Stimulated activated naive CD8-positive, alpha-beta T cell treated with anti-CD3 and anti-CD28 coated beads, Interleukin-15, amount 100 ng/mL, for 72 hours (primary cell): ENCODE data around the gene KDM4B.

Experiments
- ATAC-seq: fragments of 150-1000 bp; cut with Tn5 transposase; 2 replicates; pipeline ENCODE4 v1.10.0; 2021; ENCODE audit warnings: mild to moderate bottlenecking, moderate library complexity
- DNase-seq, 2 donors: peaks; one replicate each; pipeline ENCODE4 v3.0.0; 2021 to 2022
- H3K27ac Mint-ChIP-seq, 2 donors: one replicate each; pipeline ENCODE4 v1.8.0; 2022; ENCODE audit warnings: mild to moderate bottlenecking in 2 of 2, mixed read lengths in 2 of 2, moderate library complexity in 2 of 2
- H3K27me3 Mint-ChIP-seq: one replicate; pipeline ENCODE4 v1.8.0; 2022; ENCODE audit warnings: mixed read lengths
- H3K4me1 Mint-ChIP-seq: one replicate; pipeline ENCODE4 v1.8.0; 2022; ENCODE audit warnings: mild to moderate bottlenecking, mixed read lengths
- H3K4me3 Mint-ChIP-seq, 2 donors: one replicate each; pipeline ENCODE4 v1.8.0; 2022; ENCODE audit warnings: mild to moderate bottlenecking in 2 of 2, mixed read lengths in 2 of 2, moderate library complexity in 1 of 2
- H3K9me3 Mint-ChIP-seq, 2 donors: one replicate each; pipeline ENCODE4 v1.8.0; 2022; ENCODE audit warnings: mixed read lengths in 2 of 2

Gene KDM4B

DNA sequence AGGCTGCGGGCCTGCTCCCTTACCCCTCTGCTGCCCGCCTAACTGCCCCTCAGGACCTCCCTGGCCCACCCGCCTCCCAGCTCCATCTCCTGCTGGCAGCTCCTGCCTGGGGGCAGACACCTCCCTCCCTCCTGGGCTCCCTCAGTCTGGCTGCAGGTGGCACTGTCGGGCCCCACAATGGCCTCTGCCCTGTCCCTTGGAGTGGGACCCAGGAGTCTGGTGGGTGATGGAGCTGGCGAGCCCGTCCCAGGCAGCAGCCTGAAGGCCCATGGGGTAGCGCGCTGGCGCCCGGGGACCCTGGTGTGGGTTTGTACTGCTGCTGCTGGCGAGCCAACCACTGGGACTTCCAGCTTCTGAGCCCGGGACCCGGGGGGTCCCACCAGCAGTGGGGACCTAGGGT, 83.6 kb downstream of the KDM4B start:
- no peak overlapping the region for H3K27ac Mint-ChIP-seq
- H3K4me3 Mint-ChIP-seq, result no peak overlapping the region
- H3K4me1 Mint-ChIP-seq, result peaks cover 7% of the 10 kb centered on the region
- no peaks in the 10 kb centered on the region for H3K9me3 Mint-ChIP-seq
- ATAC-seq (no peak), DNase-seq (no peak)
- no peaks in the 10 kb centered on the region for H3K27me3 Mint-ChIP-seq

DNA sequence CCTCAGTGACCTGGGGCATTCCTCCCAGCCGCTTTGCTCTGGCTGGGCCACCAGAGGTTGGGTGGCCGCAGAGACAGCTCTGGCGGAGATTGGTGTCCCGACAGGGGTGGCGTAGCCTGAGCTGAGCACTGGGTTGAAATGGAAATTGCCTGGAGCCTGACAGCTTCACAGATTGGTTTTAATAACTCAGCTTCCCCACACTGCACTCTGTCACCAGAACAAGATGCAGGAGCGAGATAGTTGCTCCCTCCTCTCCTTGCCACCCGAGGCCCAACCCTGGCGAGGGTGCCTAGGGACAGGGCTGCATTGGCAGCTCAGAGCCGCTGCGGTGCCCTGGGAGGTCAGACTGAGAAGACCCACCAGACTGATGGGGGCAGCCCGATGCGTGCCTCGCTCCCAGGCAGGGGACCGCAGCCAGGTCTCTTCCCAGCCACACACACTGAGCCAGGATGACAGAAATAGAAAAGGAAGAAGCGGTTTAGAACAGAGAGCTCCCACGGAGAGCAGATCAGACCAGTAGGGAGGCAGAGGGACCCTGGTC, 84.1 kb downstream of the KDM4B start:
- Mint-ChIP-seq H3K27ac (peak overlapping the region in 1 of 2 donors; percentile 89), H3K9me3 (no peaks in the 10 kb centered on the region), H3K27me3 (no peaks in the 10 kb centered on the region), H3K4me3 (no peak overlapping the region), H3K4me1 (peaks cover 6% of the 10 kb centered on the region)
- ATAC-seq (no peak), DNase-seq (no peak)

DNA sequence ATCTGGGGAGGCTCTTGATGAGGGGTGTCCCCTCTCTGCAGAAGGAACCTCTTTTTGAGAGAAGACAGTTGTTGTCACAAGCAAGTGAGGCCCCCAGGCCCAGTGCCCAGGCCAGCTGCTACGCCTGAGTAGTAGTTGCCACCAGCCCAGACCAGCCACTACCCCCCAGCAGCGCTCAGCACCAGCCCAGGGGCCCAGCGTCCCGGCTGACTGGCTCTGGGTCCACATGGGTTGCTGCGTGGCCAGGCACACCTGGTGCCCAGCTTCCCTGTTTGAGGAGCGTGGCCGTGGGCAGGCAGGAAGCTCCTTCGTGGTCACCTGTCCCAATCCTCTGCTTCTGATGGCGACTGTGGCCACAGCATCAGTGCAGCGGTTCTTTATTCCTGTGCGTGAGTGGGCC, 84.7 kb downstream of the KDM4B start:
- peak overlapping the region in 1 of 2 donors; percentile 27 for H3K27ac Mint-ChIP-seq
- DNase-seq (no peak), ATAC-seq (no peak)
- no peak overlapping the region for H3K4me3 Mint-ChIP-seq
- H3K27me3 Mint-ChIP-seq, result no peaks in the 10 kb centered on the region
- no peaks in the 10 kb centered on the region for H3K4me1 Mint-ChIP-seq
- no peaks in the 10 kb centered on the region for H3K9me3 Mint-ChIP-seq

DNA sequence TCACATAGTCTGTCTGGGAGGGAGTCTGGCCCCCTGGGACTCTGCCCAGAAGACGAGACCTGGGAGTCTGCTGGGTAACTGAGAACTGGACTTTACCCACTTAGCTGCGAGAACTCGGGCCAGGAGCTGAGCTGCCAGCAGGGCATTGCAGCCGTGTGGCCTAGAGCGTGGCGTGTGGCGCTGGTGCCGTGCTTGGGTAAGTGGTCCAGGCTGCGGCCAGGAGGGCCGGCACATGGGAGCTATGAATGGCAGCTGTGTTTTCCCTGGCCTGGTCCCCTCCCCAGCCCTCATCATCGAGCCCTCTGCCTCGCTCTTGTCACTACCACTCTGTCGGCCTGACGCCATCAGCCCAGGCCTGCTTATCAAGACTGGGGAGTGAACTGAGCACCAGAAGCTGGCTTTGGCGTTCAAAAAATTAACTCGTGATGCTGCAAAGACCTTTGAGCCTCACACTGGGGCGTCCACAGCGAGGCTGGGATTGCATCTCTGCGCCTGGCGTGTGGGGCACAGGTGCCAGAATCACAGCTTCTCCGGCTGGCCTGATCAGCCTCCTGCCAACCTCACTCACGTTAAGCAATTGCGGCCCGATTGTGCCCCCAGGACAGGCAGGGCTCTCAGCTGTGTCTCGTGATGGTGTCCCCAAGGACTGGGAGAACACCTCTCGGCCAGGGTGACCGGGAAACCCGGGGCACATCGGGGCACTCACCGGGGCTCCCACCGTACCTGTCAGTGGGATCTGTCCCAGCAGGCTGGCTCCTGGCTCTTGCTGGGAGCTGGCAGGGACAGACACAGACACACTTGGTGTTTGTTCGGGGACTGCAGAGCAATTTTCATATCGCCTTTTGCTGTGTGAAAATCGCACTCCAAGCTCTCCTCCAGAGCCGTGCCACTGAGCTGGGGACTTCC, 85.9 kb downstream of the KDM4B start:
- Mint-ChIP-seq H3K9me3 (no peaks in the 10 kb centered on the region), H3K4me1 (no peaks in the 10 kb centered on the region), H3K27me3 (no peaks in the 10 kb centered on the region), H3K4me3 (no peak overlapping the region), H3K27ac (peak overlapping the region in 1 of 2 donors; percentile 4)
- ATAC-seq (no peak), DNase-seq (no peak)

DNA sequence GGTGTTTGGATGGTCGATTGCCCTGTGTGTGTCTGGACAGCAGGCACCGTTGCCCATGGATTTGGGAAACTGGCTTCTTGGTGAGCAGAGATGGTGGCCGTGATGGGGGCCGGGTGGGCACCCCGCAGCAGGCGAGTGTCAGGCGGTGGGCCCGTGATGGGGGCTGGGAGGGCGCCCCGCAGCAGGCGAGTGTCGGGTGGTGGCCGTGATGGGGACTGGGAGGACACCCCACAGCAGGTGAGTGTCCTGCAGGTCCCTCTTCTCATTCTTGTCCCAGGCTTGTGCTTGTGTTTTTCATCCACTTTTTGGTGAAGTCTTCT, 86.5 kb downstream of the KDM4B start:
- ATAC-seq (no peak), DNase-seq (no peak)
- Mint-ChIP-seq H3K27ac (no peak overlapping the region), H3K27me3 (no peaks in the 10 kb centered on the region), H3K4me1 (no peaks in the 10 kb centered on the region), H3K9me3 (no peaks in the 10 kb centered on the region), H3K4me3 (no peak overlapping the region)

DNA sequence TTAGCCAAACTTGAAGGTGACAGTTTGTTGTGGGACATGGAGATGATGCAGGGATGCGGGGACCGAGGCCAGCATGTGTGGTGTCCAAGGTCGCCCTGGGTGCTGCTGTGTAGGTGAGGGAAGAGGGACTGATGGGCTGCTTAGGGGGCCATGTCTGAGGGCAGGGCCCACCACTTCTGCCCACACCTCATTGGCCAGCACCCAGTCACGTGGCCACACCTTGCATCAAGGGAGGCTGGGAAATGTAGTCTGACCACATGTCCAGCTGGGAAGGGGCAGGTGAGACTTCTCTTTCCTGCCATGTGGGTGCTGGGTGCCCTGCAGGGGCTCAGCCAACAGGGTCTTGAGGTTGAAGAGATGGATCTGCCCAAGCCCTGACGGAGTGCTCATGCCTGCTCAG, 88.9 kb downstream of the KDM4B start:
- no peak overlapping the region for H3K27ac Mint-ChIP-seq
- H3K4me3 Mint-ChIP-seq, result no peak overlapping the region
- no peaks in the 10 kb centered on the region for H3K27me3 Mint-ChIP-seq
- DNase-seq (no peak), ATAC-seq (no peak)
- H3K4me1 Mint-ChIP-seq, result no peaks in the 10 kb centered on the region
- H3K9me3 Mint-ChIP-seq, result peaks cover 10 to 19% of the 10 kb centered on the region in 2 donors

DNA sequence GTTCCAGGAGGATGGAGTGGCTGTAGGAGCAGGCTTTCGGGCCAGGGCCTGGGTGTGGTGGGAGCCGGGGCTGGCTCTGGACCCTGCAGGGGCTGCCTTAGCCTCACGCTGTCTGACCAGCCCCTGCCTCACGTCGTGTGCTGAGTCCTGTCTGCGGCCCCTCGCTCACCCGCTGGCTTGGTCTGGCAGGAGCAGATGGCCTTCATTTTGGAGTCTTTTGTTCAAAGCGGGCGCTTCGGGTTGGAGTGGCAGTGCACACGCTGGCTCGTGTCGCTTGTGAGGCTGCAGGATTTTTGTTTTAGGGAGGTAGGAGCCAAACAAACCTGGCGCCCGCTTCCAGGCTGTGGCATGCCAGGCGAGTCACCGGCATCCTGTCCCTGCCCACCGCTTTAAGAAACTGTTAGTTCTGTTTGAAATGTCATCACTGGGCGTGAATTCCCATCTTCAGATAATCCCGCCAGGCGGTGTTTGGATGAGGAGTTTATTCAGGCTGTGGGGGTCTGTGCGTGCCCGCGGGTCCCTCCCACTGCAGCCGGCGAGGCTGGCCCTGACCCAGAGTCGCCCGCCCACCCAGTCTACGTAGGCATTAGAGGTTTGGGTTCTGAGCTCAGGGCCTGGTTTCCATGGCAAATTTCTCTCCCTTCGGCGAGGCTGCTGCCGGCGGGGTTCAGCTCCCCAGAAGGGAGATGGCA, 89.8 kb downstream of the KDM4B start:
- no peak for ATAC-seq

DNA sequence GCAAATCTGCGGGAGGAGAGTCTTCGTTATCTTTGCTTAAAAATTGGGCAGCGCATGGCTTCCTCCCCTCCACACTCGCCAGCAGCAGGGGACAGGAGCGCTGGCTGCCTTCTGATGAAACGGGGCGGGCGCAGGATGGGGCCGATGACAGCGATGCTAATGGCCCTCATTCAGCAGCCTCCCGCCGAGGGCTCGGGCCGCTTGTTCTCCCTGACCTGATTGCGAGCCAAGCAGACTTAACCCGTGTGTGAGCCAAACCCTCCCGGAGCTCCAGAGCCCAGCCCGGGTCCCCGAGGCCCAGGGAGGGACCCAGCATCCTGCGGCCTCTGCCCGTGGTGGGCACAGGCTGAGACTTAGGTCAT, 90.3 kb downstream of the KDM4B start:
- H3K4me1 Mint-ChIP-seq, result no peaks in the 10 kb centered on the region
- DNase-seq (no peak), ATAC-seq (no peak)
- peaks cover 10 to 23% of the 10 kb centered on the region in 2 donors for H3K9me3 Mint-ChIP-seq
- H3K27me3 Mint-ChIP-seq, result no peaks in the 10 kb centered on the region
- no peak overlapping the region for H3K4me3 Mint-ChIP-seq
- no peak overlapping the region for H3K27ac Mint-ChIP-seq

More for the DNA sequence above, 89.8 kb downstream of the KDM4B start:
- no peak overlapping the region for H3K27ac Mint-ChIP-seq
- H3K9me3 Mint-ChIP-seq, result peaks cover 10 to 23% of the 10 kb centered on the region in 2 donors
- no peak for DNase-seq
- H3K27me3 Mint-ChIP-seq, result no peaks in the 10 kb centered on the region
- H3K4me1 Mint-ChIP-seq, result no peaks in the 10 kb centered on the region
- H3K4me3 Mint-ChIP-seq, result no peak overlapping the region

DNA sequence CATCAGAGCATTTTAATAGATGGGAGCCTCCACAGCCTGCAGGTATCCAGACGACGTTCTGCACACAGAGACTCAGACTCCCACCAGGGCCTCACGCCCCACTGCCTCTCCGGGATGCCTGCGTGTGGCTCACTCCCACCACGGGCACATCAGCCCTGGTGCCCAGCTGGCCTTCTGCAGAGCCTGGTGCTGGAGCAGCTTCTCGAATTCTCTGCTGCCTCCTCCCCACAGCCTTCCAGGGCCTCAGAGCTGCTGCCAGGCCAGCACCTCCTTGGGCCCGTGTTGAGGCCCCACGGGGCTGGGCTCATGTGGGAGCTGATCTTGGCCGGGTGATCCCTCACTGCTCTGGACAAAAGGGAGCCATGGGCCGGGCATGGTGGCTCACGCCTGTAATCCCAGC, 90.9 kb downstream of the KDM4B start:
- Mint-ChIP-seq H3K27me3 (no peaks in the 10 kb centered on the region), H3K4me1 (no peaks in the 10 kb centered on the region), H3K4me3 (no peak overlapping the region), H3K27ac (peak overlapping the region in 1 of 2 donors; percentile 50), H3K9me3 (peaks cover 10 to 23% of the 10 kb centered on the region in 2 donors)
- ATAC-seq (no peak), DNase-seq (no peak)

DNA sequence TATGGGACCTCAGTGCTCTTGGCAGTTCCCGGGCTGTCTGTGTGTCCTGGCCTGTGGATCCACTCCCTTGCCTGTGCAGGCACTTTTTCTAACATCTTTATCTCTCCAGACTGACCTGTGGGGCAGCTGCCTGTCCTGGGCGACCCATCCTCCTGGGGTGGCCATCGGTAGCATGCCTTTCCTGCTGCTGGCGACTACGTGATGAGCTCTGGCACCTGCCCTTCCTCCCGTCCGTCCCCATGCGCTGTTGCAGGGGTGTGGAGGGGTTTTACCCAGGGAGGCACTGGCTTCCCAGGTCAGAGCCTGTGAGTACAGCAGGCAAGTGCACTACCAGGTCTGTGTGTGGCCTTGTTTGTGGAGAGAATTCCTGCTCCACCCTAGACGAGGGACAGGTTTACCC, 93.3 kb downstream of the KDM4B start:
- peaks cover 10 to 23% of the 10 kb centered on the region in 2 donors for H3K9me3 Mint-ChIP-seq
- no peak for DNase-seq
- no peaks in the 10 kb centered on the region for H3K4me1 Mint-ChIP-seq
- peak overlapping the region in 1 of 2 donors; percentile 46 for H3K27ac Mint-ChIP-seq
- no peaks in the 10 kb centered on the region for H3K27me3 Mint-ChIP-seq
- H3K4me3 Mint-ChIP-seq, result no peak overlapping the region
- no peak for ATAC-seq

DNA sequence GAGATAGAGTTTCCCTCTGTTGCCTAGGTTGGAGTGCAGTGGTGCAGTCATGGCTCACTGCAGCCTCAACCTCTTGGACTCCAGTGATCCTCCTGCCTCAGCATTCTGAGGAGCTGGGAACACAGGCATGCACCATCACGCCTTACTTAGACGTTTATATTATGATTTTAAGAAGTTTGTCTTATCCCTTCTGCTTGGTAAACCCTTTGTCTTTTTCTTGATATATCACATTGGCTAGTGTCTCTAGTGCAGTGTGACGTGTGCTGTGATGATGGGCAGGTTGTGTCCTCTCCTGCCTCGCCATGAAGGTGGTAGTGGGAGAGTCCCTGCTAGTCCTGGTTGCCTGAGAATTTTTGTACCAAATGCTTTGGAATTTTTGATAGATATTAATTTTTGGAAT, 93.9 kb downstream of the KDM4B start:
- DNase-seq, result no peak
- H3K4me1 Mint-ChIP-seq, result no peaks in the 10 kb centered on the region
- no peak for ATAC-seq
- no peaks in the 10 kb centered on the region for H3K27me3 Mint-ChIP-seq
- H3K9me3 Mint-ChIP-seq, result peaks cover 10 to 23% of the 10 kb centered on the region in 2 donors
- H3K27ac Mint-ChIP-seq, result no peak overlapping the region
- H3K4me3 Mint-ChIP-seq, result no peak overlapping the region

DNA sequence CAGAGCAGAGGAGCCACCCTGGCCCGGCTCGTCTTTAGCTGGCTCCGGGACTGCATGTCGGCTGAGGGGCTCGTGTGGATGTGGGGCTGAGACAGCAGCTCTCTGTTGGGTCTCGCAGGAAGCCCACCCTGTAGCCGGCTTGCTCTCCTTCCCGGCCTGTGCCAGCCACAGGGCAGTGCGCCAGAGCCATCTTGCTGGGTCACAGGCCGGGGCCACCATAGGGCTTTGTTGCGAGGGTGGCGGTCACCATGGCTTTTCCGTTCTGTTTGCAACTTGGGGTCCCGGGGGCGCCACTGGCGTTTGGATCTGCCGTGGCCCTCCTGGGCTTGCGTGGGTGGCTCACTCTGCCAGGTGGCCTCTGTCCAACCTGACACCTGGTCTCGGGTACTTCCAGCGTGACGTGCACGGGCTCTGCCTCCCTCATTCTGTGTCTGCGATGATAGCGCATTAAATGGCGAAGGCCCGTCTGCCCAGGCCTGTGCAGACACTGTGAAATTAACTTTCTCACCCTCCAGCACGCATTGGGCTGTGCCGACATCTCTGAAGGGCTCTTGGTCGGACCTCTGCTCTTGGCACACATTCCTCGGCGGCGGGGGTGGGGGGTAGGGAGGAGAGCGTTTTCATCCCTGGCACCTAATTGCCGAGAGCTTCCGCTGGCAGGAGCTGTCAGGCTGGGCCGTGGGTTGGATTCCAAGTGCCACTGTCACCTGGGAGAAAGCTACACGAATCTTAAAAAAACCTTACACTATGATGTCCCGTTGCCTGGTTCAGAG, 95.1 kb downstream of the KDM4B start:
- DNase-seq, result no peak
- Mint-ChIP-seq H3K27me3 (no peaks in the 10 kb centered on the region), H3K9me3 (peaks cover 10 to 23% of the 10 kb centered on the region in 2 donors), H3K27ac (peak overlapping the region in 1 of 2 donors; percentile 55), H3K4me3 (no peak overlapping the region), H3K4me1 (no peaks in the 10 kb centered on the region)
- ATAC-seq, result no peak

DNA sequence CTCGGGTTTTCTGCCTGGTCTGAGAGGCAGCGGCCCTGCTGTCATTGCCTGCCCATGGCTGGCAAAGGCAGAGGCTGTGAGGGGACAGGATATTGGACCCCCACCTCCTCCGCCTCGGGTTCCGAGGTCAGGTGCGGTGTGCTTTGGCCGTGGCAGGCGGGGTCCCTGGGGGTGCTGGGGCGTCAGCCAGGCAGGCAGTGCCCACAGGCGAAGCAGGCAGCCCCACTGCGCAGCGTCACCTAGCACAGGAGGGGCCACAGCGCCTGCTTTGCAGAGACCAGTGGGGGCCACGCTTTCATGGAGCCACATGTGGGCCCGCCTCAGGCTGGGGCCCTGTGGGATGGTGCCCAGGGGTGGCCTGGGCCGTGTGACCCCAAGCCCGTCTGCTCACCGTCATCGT, 96.0 kb downstream of the KDM4B start:
- peaks cover 10 to 23% of the 10 kb centered on the region in 2 donors for H3K9me3 Mint-ChIP-seq
- no peaks in the 10 kb centered on the region for H3K4me1 Mint-ChIP-seq
- no peaks in the 10 kb centered on the region for H3K27me3 Mint-ChIP-seq
- no peak for ATAC-seq
- no peak overlapping the region for H3K4me3 Mint-ChIP-seq
- H3K27ac Mint-ChIP-seq, result no peak overlapping the region
- DNase-seq, result no peak

DNA sequence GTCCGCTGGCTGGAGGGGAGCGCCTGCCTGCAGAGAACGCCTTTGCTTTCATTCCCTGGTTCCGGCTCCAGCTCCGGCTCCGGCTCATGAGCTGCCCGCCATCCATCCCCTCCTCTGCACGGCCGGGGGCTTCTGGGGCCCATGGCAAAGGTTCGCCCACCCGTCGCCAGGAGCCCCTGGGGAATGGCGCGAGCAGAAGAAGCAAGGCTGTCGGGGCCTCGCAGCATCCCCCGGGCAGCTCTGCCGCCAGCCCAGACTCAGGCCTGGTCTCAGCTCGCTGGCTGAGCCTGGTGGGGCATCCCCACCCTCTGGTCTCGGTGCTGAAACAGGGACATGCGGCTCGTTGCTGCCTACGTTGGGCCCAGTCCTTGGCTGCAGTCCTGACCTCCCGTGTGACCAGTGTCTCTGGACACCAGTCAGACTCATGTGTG, 96.8 kb downstream of the KDM4B start:
- Mint-ChIP-seq H3K4me3 (no peak overlapping the region), H3K27me3 (no peaks in the 10 kb centered on the region), H3K27ac (no peak overlapping the region)

DNA sequence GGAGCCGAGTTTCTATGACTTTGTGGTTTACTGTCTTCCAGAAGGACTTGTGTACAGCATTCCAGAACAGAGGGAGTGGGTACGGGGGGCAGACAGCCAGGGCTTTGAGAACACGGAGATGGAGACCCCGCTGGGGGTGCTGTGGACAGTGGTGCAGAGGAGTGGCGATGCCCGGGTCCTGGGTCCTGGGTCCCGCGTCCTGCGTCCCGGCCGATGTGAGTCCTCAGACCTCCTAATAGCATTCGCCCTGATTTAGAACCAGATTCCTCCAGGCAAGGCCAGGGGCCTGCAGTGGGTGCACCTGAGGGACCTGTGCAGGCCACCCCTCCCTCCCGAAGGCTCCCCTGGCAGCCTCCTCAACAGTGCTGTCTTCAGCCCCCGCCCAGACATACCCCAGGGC, 97.9 kb downstream of the KDM4B start:
- Mint-ChIP-seq H3K27ac (peak overlapping the region in 1 of 2 donors; percentile 45), H3K4me3 (no peak overlapping the region), H3K4me1 (peaks cover 6% of the 10 kb centered on the region), H3K27me3 (no peaks in the 10 kb centered on the region), H3K9me3 (peaks cover 5 to 15% of the 10 kb centered on the region in 2 donors)
- DNase-seq, result no peak
- ATAC-seq, result no peak

More for the DNA sequence above, 96.8 kb downstream of the KDM4B start:
- Mint-ChIP-seq H3K9me3 (peaks cover 10 to 23% of the 10 kb centered on the region in 2 donors), H3K4me1 (no peaks in the 10 kb centered on the region)
- ATAC-seq (no peak), DNase-seq (no peak)
